ENCODE measurements around the gene CD34.
A peak's percentile ranks its signal among the peaks of the same experiment; 100 is the strongest.

CD34 gene

GRCh38 chr1:207866471-207867135 is 44.3 kb downstream of the CD34 start:
- Mint-ChIP-seq H3K4me3 (peak overlapping the region; percentile 55), H3K9me3 (no peaks in the 10 kb centered on the region), H3K4me1 (peaks cover 30% of the 10 kb centered on the region), H3K27me3 (ENCODE audit: low read depth, poor library complexity) (peaks cover 38% of the 10 kb centered on the region), H3K27ac (peak overlapping the region; percentile 22), H3K36me3 (ENCODE audit: low read depth) (peaks cover 9% of the 10 kb centered on the region)
- TF ChIP-seq CTCF (IDR thresholded peaks at IDR 0.05) = no peak
- no peak for DNase-seq

- Mint-ChIP-seq H3K36me3 (ENCODE audit: low read depth) (peaks cover 9% of the 10 kb centered on the region), H3K4me1 (peaks cover 20% of the 10 kb centered on the region), H3K27ac (no peak overlapping the region), H3K4me3 (no peak overlapping the region), H3K27me3 (ENCODE audit: low read depth, poor library complexity) (peaks cover 20% of the 10 kb centered on the region), H3K9me3 (no peaks in the 10 kb centered on the region)
- DNase-seq = no peak
- no peak for TF ChIP-seq CTCF (IDR thresholded peaks at IDR 0.05)
Measured at GRCh38 chr1:207863893-207864535, 46.9 kb downstream of the CD34 start.

- no peak for DNase-seq
Measured at GRCh38 chr1:207862241-207862787, 48.6 kb downstream of the CD34 start.

GRCh38 chr1:207861442-207862177 is 49.3 kb downstream of the CD34 start:
- Mint-ChIP-seq H3K9me3 (no peaks in the 10 kb centered on the region), H3K27me3 (ENCODE audit: low read depth, poor library complexity) (peaks cover 13% of the 10 kb centered on the region)

More at GRCh38 chr1:207862241-207862787, 48.6 kb downstream of the CD34 start:
- Mint-ChIP-seq H3K4me1 (peaks cover 14% of the 10 kb centered on the region), H3K9me3 (no peaks in the 10 kb centered on the region), H3K4me3 (no peak overlapping the region), H3K27ac (no peak overlapping the region), H3K36me3 (ENCODE audit: low read depth) (peaks cover 9% of the 10 kb centered on the region), H3K27me3 (ENCODE audit: low read depth, poor library complexity) (peaks cover 13% of the 10 kb centered on the region)
- no peak for TF ChIP-seq CTCF (IDR thresholded peaks at IDR 0.05)

GRCh38 chr1:207860531-207860930 is 50.4 kb downstream of the CD34 start:
- H3K4me3 Mint-ChIP-seq = no peak overlapping the region

More at GRCh38 chr1:207861442-207862177, 49.3 kb downstream of the CD34 start:
- Mint-ChIP-seq H3K4me3 (no peak overlapping the region), H3K36me3 (ENCODE audit: low read depth) (peaks cover 8% of the 10 kb centered on the region), H3K4me1 (peaks cover 7% of the 10 kb centered on the region), H3K27ac (no peak overlapping the region)
- DNase-seq = no peak
- no peak for TF ChIP-seq CTCF (IDR thresholded peaks at IDR 0.05)

More at GRCh38 chr1:207860531-207860930, 50.4 kb downstream of the CD34 start:
- H3K27me3 Mint-ChIP-seq (ENCODE audit: low read depth, poor library complexity) = peaks cover 7% of the 10 kb centered on the region
- no peak overlapping the region for H3K27ac Mint-ChIP-seq
- no peak for DNase-seq
- H3K4me1 Mint-ChIP-seq = no peaks in the 10 kb centered on the region
- H3K9me3 Mint-ChIP-seq = no peaks in the 10 kb centered on the region
- no peaks in the 10 kb centered on the region for H3K36me3 Mint-ChIP-seq (ENCODE audit: low read depth)
- no peak for TF ChIP-seq CTCF (IDR thresholded peaks at IDR 0.05)

Measured in nephron progenitor cell (in vitro differentiated cells).